Epidermal melanocyte (primary cell): Measurements from ENCODE around the gene RAB6B.

ENCODE experiments used
- DNase-seq: peaks from one replicate; pipeline ENCODE4 v3.0.0; 2011; ENCODE audit warnings: low spot score; ENCODE audit not compliant: insufficient read length

Gene RAB6B

GRCh38 chr3:133931084-133931483 lies 35.4 kb upstream of the RAB6B start:
- DNase-seq: no peak

GRCh38 chr3:133930341-133930933 lies 34.8 kb upstream of the RAB6B start:
- DNase-seq: peak; percentile 48

GRCh38 chr3:133928903-133929607 lies 33.4 kb upstream of the RAB6B start:
- DNase-seq: no peak

GRCh38 chr3:133928136-133928893 lies 32.6 kb upstream of the RAB6B start:
- no peak for DNase-seq

- DNase-seq: peak; percentile 66
Measured at GRCh38 chr3:133927540-133928066, 31.9 kb upstream of the RAB6B start.

- no peak for DNase-seq
Measured at GRCh38 chr3:133926736-133927539, 31.3 kb upstream of the RAB6B start.

GRCh38 chr3:133925960-133926735 lies 30.5 kb upstream of the RAB6B start:
- DNase-seq: no peak

- DNase-seq: no peak
Measured at GRCh38 chr3:133924041-133924440, 28.4 kb upstream of the RAB6B start.

- no peak for DNase-seq
Measured at GRCh38 chr3:133921592-133921991, 25.9 kb upstream of the RAB6B start.

GRCh38 chr3:133917144-133917543 lies 21.5 kb upstream of the RAB6B start:
- no peak for DNase-seq

GRCh38 chr3:133915685-133916658 lies 20.3 kb upstream of the RAB6B start:
- DNase-seq: no peak

GRCh38 chr3:133914839-133915600 lies 19.3 kb upstream of the RAB6B start:
- no peak for DNase-seq

- DNase-seq: no peak
Measured at GRCh38 chr3:133910422-133910821, 14.7 kb upstream of the RAB6B start.

GRCh38 chr3:133905376-133905775 lies 9.7 kb upstream of the RAB6B start:
- DNase-seq: no peak

- DNase-seq: no peak
Measured at GRCh38 chr3:133901847-133902246, 6.2 kb upstream of the RAB6B start.

GRCh38 chr3:133901083-133901482 lies 5.4 kb upstream of the RAB6B start:
- DNase-seq: no peak

- DNase-seq: no peak
Measured at GRCh38 chr3:133899311-133899710, 3.6 kb upstream of the RAB6B start.

- no peak for DNase-seq
Measured at GRCh38 chr3:133897547-133897946, 1.9 kb upstream of the RAB6B start.
